T follicular helper cell (primary cell): ENCODE data around the gene FAM180A.
"Not testable (repeated sequence)": the region's sequence is repeated elsewhere in the genome, so short reads cannot be mapped to it uniquely, and the experiment has no call there.

Experiments
- DNase-seq: peaks from one replicate; pipeline ENCODE4 v3.0.0-alpha.2; 2020; ENCODE audit warnings: low read depth

FAM180A gene

DNA sequence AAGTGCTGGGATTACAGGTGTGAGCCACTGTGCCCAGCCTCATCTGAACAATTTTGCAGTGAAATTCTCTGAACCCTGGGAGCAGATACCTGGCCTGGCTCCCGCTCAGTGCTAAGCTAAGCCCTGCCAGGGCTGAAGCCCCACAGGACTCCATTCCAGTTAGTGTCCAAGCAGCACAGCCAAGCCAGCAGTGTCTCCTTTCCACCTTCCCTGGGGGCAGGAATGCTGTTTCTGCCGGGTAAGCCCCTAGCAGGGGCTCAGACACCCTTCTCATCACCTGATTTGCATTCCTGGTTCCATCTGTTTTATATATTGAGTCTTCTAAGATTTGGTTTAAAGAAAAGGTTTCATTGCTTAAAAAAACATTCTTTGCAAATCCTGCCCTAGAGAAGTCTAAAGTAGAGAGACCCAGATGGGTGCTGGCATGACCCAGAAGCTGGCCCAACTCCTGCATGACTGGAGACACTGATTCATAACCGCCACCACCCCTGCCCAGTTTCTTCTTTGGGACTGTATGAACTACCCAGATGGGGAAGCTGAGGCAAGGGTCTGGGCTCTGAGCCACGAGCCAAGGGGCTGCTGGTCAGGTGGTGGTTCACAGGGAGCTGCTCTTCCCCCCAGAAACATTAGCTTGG lies 34.7 kb downstream of the FAM180A start:
- DNase-seq = no peak

DNA sequence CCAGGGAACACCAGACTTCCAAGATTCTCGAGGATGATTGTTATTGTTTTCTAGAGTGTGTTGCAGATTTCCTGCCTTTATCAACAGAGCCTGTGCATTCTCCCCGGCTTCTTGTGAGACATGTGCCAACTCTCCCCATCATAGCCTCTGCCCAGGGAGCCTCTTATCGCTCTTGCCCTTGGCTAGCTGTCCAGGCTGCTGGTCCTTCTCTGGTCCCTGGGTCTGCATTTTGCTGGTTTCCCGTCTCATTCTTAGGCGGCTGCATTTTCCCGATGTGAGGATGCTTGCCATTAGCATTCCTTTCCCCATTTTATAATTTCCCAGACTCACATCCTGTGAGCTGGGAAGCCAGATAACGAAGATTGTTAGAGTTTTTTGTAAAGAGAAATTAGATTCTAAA lies 35.8 kb downstream of the FAM180A start:
- DNase-seq = no peak

DNA sequence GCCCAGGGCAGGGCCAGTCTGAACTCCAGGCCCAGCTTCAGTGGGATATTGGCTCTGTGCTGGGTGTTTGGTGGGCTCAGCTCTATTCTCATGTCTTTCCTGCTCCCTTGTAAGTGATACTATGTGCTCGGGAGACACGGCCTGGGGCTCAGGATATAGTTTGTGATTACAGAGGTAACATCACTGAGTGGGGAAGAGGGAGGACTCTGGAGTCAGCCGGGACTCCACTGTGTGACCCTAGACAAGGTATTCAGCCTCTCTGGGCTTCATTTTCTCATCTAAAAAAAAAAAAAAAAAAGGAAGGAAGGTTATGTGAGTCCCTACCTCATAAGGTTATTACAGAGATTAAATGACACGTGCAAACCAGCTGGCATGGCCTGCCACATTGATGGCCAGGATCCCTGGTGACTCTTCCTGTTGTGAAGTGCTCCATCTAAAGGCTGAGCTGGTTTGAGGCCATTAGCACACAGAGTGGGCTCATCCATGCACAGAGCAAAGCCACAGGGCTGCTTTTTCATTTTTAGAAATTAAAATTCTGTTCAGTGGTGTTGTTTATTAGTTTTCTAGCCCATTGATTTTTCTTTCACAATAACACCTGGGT lies 36.3 kb downstream of the FAM180A start:
- no peak for DNase-seq

DNA sequence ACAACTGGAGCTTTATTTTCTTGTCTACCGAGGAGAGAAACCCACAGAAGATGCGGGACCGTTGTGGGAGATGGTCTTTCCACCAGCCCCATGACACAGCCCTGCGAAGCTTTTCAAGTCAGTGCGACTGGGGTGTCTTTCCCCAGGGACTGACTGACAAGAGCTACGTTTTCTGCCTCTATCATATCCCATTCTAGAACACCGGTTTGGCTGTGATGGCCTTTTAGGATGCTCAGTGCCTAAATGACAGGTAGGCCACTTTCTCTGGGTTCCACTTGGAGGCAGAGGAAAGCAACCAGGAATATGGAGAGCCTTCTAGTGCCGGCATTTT lies 37.5 kb downstream of the FAM180A start:
- DNase-seq = no peak

DNA sequence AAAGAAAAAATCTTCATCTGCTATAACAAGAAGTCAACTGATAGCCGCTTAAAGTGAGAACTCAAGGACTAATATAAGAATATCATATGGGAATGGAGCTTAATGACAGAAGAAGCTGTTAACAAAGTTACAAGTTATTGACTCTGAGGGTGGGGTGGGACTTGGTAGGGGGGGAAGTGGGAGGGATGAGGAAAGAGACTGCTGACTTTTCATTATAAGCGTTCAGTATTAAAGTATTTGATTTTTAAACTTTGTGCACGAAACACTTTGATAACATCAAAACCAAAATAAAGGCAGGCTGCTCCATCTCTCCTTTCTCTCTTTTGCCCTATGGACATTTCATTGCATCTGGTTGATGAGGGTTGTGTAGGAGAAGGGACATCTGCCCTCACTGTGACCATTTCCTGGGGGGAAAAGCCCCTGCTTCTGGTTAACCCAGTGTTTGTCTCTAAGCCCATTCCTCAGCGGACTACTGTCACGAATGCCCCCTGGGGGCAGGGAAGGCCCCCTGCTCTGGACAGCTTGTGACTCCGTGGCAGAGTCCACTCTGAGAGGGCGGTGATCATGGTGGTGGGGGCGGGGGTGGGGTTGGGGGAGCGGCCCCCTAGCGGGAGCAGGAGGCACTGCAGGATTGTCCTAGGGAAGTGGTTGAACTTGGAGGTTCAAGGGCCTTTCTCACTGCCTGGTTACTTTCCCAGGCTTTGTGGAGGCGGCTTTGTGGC lies 38.0 kb downstream of the FAM180A start:
- no peak for DNase-seq

DNA sequence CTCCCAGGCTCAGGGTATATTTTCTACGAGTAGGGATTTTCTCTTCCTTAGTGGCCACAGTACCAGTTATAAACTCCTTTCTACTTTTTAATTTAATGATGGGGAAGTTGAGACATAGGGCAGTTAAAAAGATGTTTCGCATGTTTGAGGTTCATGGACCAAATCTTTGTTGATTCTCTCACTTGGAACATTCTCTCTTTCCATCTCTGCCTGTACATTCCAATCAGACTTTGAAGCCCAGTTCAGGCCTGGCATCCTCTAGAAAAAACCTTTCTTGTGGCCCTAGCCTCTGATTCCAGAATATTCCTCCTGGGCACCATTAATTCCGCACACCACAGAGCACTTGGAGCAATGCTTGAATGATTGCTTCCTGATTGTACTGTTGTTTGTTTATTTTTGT lies 39.1 kb downstream of the FAM180A start:
- no peak for DNase-seq

DNA sequence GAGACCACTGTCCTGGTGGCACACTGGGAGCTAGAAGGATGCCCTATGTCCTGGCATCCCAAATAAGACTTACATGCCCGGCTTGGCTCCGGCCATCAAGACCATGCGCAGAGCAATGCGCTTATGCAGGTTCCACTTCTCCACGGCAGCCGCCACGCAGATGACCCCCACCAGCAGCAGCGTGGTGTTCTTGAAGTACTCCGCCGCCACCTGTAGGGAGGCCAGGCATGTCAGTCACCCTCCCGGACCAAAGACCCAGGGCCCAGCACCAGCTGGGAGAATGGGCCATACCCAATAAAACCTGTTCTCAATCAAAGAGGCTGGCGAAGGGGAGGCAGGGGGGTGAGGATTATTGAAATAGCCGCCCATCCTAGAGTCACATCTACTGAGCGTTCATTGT lies 40.6 kb downstream of the FAM180A start:
- no peak for DNase-seq

DNA sequence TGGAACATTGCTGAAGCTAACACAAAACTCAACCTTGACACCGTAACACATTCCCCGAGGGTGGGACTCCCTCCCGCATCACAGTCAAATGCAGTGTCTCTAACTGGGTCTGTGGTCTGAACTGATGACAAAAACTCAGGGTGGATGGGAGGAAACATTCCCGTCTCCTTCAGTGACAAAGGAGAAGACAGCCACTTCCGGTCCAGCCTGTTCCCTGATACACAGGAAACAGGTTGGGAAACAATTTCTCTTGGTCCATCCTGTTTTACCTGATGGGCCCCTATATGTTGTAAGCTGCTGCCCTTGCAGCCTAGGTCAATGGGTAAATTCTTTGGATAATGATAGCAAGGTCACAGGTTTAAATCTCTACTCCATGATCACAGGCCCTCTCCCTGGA lies 41.0 kb downstream of the FAM180A start:
- DNase-seq = no peak

DNA sequence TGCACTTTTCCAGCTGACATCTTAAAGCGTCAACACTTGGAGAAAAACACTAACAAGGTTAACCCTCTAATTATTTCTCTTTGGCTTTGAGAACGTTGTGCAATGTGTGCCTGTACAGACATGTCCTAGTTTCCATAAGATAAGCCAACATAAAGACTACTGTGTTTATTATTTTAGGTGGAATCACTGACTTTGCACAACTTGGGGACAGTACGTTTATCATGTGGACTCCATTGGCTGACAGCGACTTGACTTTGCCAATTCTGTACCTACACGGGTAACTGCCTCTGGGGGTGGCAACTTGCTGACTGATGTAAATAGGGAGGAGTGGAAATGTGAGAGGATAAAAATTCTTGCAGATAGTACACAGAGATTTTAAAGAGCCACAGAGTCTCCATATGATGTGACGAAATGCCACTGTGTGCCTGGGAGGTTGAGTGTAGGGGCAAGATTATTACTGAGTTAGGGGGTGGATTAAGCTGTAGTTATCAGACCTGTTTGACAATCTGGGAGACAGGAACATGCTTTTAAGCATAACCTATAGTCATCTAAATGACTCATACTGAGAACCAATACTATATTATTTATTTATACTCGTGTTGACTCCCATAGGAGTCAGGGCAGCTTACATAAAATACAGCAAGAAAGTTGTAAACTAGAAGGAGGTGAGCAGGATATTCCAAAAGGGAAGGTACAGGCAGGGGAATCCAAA lies 41.6 kb downstream of the FAM180A start:
- DNase-seq = no peak

DNA sequence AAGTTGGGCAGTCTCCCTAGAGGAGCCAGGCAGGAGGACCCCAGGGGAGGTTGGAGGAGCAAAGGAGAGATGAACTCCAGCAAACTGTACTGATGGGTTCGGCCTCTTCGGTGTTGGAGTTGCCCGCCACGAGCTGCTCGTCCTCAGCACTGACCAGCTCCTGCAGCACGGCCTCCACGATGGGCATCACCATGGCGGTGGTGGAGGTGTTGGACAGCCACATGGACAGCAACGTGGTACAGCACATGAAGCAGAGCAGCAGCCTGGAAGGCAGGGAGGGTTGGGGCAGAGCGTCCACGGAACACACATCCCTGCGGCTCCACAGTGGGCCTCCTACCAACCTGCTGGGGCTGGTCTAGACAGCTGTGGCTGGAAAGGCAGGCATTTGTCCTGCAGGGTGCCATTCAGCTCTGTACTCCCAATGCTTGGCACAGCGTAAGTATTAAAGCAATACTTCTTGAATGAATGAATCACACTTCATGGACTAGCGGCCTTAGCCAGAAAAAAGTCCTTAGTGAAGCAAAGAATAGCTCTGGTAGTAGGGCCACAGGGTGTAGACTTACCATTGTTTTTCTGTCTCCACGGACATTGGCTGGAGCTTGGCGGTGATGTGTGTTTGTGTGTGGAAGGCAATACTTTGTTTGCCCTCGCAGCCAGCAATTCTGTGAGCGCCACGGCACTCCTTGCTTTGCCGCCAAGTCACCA lies 42.4 kb downstream of the FAM180A start:
- no peak for DNase-seq

DNA sequence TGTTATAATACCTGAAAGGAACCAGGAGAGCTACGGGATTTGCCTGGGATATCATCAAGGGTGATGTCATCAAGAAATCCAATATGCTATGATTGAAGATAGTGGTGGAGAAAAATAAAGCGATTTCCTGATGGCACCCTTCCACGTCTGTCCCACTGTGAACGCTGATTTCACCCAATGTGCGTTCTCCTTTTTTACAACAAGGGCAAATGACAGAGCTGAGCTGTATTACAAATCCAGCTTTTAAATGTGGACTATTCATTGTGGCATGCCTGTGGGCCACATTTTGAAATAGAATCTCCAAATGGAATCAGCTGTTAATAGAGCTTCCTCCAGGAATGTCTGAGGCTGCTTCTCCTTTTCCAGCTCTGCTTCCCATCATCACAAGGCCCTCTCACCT lies 43.9 kb downstream of the FAM180A start:
- no peak for DNase-seq

DNA sequence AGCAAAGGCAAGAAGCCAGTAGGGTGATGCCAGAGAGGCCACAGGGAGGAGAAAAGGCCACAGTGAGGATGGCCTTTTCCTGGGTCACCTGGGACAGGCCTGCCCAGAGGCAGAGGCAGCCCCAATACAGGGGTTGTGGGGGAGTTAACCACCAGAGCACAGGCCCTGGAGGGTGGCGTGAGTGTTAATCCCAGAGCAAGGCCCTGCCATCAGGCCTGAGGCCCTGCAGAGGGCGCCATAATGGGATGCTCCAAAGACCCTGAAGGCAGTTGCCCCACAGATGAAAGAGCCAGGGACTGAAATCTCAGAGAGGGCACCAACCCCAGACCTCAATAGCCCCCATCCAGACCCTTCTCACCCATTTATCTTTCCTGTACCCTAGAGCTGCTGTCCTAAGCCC lies 44.5 kb downstream of the FAM180A start:
- no peak for DNase-seq

DNA sequence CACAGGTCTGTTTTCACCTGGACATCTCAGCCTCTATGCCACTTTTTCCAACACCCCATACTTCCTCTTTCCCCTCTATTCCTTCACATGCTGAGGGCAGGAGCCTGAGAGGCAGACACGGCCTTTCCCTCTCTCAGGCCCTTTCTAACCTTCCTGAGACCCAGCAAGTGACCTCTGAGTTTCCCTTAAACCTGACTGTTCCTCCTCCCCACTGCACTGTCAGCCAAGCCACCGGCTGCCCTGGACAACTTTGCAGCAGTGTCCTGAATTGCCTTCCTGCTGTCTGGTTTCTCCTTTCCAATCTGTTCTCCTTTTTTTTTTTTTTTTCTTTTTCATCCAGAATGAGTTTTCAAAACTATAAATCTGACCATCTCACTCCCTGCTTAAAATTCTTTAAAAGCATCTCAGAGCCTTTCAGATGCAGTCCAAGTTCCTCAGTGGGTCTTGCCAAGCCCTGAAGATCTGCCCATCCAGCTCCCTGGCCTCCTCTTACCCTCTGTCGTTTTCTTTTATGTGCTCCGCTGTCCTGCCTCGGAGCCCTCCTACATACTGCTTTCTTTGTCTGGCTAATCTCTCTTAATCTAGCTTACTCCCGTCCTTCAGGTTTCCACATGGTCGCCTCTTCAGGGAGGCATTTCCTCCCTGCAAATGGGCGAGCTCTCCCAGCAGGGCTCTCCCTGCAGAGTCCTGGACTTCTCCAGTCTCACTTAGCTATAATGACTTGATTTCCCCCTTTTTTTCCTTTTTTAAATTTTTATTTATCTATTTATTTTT lies 51.1 kb downstream of the FAM180A start:
- DNase-seq = no peak

DNA sequence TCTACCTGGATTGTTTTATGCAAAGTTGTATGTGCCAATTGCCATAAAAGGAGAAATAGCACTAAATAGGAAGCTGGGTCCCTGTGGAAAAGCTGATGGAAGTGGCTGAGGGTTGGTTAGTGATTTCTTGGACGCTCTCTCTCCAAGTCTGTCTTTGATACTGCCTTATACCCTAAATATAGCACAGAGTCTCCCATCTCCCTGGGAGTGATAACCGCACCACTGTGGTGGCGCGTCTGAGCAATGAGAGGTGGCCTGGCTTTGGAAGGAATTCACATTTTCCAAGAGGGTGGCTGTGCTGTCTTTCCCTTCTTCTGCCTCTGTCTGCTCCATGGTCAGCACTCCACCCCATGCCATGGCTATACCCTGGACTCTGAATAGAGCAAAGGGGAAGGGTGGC lies 55.1 kb downstream of the FAM180A start:
- no peak for DNase-seq

DNA sequence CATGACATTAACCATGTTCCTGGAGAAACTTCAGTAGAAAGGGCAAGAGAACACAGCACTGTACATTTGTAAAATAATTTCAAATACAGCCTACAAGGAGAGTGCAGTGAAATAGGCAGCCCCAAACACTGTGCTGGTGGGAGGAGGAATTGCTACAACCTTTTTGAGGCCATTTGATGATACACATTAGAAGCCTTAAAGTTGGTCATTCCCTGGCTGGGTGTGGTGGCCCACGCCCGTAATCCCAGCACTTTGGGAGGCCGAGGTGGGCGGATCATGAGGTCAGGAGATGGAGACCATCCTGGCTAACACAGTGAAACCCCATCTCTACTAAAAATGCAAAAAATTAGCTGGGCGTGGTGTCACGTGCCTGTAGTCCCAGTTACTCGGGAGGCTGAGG lies 56.0 kb downstream of the FAM180A start:
- not testable (repeated sequence) for DNase-seq

DNA sequence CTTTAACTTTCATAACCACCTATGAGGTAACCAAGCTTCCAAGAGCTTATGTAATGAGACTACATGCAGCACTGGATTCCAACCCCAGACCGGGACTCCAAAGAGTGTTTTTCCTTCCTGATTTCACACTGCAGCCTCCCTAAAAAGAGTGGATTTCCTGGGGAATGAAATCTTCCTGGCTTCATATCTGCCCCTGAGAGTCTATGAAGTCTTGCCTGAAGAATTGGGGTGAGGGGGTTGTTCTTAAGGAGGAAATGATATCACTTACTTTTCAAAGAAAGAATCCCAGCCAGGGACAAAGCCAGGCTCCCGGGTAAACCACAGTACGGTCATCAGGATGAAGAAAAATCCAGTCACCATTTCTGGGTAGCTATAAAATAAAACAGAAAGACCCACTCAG lies 56.6 kb downstream of the FAM180A start:
- no peak for DNase-seq

DNA sequence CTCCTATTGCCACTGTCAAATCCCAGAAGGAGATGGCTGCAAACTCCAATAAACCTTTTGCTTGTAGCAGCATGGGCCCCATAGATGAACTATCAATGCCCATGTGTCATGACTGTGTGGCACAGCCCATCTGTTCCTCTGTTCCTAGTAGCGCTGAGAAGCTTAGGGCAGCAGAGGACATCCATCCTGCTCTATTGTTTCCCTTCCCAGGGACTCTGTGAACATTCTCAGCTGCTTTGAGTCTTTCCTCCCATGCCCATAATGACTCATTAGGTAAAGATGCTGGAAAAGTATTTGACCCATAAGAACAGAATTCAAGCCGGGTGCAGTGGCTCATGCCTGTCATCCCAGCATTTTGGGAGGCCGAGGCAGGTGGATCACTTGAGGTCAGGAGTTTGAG lies 58.0 kb downstream of the FAM180A start:
- DNase-seq = no peak

DNA sequence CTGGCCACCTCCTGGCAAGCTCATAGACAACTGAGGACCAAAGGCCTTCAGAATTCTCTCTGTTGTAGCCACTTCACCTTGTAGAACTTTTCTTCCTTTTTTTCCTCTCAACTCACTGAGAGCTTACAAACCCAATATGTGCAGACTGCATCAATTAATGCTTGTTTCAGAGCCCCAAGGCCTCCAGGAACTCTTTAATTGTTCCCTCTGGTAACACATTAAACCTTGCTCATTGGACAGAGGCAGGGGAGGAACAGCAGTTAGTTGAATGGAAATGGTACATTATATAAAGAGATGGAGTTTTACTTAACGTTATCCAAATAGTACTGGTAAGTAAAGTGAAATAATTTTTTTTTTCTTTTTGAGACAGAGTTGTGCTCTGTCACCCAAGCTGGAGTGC lies 61.1 kb downstream of the FAM180A start:
- DNase-seq = no peak

DNA sequence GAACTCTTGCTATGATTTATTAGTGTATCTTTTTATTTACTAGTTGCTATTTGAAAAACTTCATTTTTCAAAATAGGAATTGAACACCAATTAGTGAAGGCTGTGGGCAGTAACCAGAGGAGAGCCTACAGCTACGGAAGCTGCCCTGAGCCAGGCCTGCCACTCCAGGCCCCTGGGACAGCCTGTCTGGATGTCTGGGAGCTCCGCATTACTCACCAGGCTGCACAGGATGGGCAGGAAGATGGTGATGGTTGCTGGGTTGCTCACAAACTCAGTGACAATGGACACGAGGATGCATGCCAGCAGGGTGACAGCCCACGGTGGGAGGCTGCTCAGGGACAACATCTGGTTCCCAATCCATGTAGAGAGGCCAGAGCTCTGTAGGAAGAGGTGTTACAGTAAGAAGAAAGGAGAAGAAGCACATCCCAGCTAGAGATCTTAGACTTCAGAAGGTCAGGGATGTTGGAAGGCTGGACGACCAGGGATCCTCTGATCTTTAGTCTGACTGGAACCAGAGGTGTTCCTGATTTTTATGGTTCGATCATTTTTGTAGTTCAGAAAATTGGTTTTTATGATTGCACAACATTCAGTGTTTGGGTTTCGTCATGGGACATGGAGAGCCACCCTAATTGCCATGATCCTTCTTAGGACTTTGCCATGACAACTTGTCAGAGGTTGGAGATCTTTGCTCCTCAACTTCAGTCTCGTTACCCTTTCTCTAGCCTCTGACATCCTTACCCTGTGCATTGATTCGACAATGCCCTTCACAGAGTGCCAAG lies 63.1 kb downstream of the FAM180A start:
- DNase-seq = no peak

DNA sequence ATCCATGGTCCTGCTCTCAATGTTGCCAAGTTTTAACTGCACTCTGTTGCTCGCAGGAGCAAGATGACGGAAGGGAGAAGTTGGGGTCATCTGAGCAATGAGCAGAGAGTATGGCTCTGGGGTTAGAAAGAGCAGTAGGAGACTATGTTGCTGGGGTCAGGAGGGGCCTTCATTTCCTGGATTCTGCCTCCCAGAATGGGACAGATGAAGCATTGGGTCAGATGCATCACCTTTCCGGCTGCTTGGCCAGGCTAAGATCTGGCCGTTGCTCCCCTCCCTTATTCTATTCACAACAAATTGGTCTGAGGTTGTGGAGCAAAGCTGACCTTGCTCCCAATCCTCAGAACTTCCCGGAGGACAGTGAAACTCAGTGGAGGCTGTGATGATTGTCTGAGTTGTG lies 63.9 kb downstream of the FAM180A start:
- DNase-seq = no peak

DNA sequence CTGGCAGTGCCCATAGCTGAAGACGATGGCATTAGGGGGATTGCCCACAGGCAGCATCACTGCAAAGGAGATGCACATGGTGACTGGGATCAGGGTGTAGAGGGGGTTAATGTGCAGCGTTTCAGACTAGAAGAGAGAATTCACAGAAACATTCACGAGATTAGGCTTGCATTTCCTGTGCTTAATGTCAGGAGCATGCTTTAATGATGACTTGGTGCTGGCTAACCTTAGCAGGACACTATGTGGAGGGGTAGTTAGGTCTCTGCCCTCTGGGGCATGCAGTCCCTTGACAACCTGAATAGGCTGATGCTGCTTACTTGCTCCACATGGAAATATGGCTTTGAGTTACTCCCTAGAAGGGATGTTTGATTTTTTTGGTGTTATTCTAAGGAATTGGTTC lies 64.5 kb downstream of the FAM180A start:
- no peak for DNase-seq
